GM12878 (cell line): Measurements from ENCODE around the gene LRRC2. TPM values are rescaled to one million over a fixed set of nuclear protein-coding genes. Genes with fewer than 3 reads are reported as not detected.

Experiments used
- ATAC-seq: fragments of 200-7000 bp; cut with Tn5 transposase; 3 replicates; pipeline ENCODE4 v1.9.1; 2020; ENCODE audit warnings: mild to moderate bottlenecking, moderate library complexity
- BruUV-seq: library from RNA; stranded (reverse); fragments of 400-500 nt; replicated peaks from 2 replicates; lab custom pipeline; 2021; lab: Mats Ljungman, UMichigan
- CTCF ChIA-PET: fragments of 300-600 bp; sonication (Branson Sonifier 250); formaldehyde crosslinking; extraction: SDS; loops from one replicate; lab custom pipeline; 2021; ENCODE audit warnings: inconsistent platforms; lab: Yijun Ruan, JAX
- POLR2A ChIA-PET: fragments of 350-600 bp; formaldehyde crosslinking; extraction: SDS; loops from one replicate; lab custom pipeline; 2021; ENCODE audit warnings: inconsistent platforms; lab: Charles Lee
- RAD21 ChIA-PET: fragments of 300-600 bp; sonication (Branson Sonifier 250); formaldehyde crosslinking; loops from one replicate; lab custom pipeline; 2023; ENCODE audit warnings: antibody characterized with exemption; ENCODE audit not compliant: unreplicated experiment; lab: Charles Lee
- SMC1A ChIA-PET: fragments of 300-600 bp; sonication (Branson Sonifier 250); formaldehyde crosslinking; loops from one replicate; lab custom pipeline; 2023; ENCODE audit not compliant: unreplicated experiment, uncharacterized antibody; lab: Charles Lee
- DNase-seq: peaks from one replicate; pipeline ENCODE4 v3.0.0-alpha.2; 2011; ENCODE audit warnings: low read depth, low spot score
- FAIRE-seq: peaks from 3 replicates; lab custom pipeline; 2011; peaks lifted over from hg19 to GRCh38; lab: Jason Lieb, UNC
- H2AFZ ChIP-seq: 2 replicates; pipeline ENCODE4 v1.6.0; 2011; ENCODE audit warnings: low read depth, low read length, control low read depth; ENCODE audit not compliant: control insufficient read depth
- H3K27ac ChIP-seq: 2 replicates; pipeline ENCODE4 v1.5.1; 2011; ENCODE audit warnings: control low read depth; ENCODE audit not compliant: control insufficient read depth, insufficient read depth
- H3K27me3 ChIP-seq, 2 experiments: replicated peaks in 1 of 2; 2 replicates each; pipeline versions ENCODE4 v1.6.0 to v1.6.1; 2011; ENCODE audit warnings: low read length in 1 of 2; ENCODE audit not compliant: control insufficient read depth in 2 of 2, insufficient read depth in 2 of 2
- H3K36me3 ChIP-seq, 2 experiments: 2 replicates each; pipeline ENCODE4 v1.5.1; 2011; ENCODE audit warnings: low read length in 1 of 2; ENCODE audit not compliant: control insufficient read depth in 2 of 2, insufficient read depth in 2 of 2
- H3K4me1 ChIP-seq: 2 replicates; pipeline ENCODE4 v1.6.1; 2011; ENCODE audit warnings: mild to moderate bottlenecking, low read length, moderate library complexity, mixed read lengths; ENCODE audit not compliant: control insufficient read depth, insufficient read depth
- H3K4me2 ChIP-seq: 2 replicates; pipeline ENCODE4 v1.6.0; 2011; ENCODE audit warnings: control low read depth; ENCODE audit not compliant: control insufficient read depth, insufficient read depth
- H3K4me3 ChIP-seq: fragments of 200-600 bp; sonication (generic); 2 replicates; pipeline ENCODE4 v1.5.1; 2016
- H3K79me2 ChIP-seq: 2 replicates; pipeline ENCODE4 v1.6.0; 2011; ENCODE audit warnings: low read length; ENCODE audit not compliant: control insufficient read depth, insufficient read depth
- H3K9ac ChIP-seq: 2 replicates; pipeline ENCODE4 v1.8.0; 2011; ENCODE audit warnings: low read length, control low read depth, mixed read lengths; ENCODE audit not compliant: control insufficient read depth, insufficient read depth
- H3K9me3 ChIP-seq: replicated peaks from 3 replicates; pipeline ENCODE4 v1.5.1; 2011; ENCODE audit warnings: mild to moderate bottlenecking, low read length; ENCODE audit not compliant: control insufficient read depth, insufficient read depth
- H4K20me1 ChIP-seq: 2 replicates; pipeline ENCODE4 v1.6.0; 2011; ENCODE audit not compliant: control insufficient read depth, insufficient read depth
- ASH2L ChIP-seq: fragments of 300-600, 200-600 bp; sonication (generic); IDR thresholded peaks from 2 replicates; pipeline ENCODE4 v1.6.1; 2017; ENCODE audit warnings: low read depth, mild to moderate bottlenecking, borderline replicate concordance
- CBX3 ChIP-seq: fragments of 200-600 bp; sonication (generic); IDR thresholded peaks from 2 replicates; pipeline ENCODE4 v1.6.1; 2016; ENCODE audit warnings: low read depth, borderline replicate concordance
- CREM ChIP-seq: IDR thresholded peaks from 2 replicates; pipeline ENCODE4 v1.6.1; 2014; ENCODE audit warnings: antibody characterized with exemption, low read depth
- RELB ChIP-seq: fragments of 450-650 bp; IDR thresholded peaks from 2 replicates; pipeline ENCODE4 v1.6.1; 2017; ENCODE audit warnings: low read depth, mild to moderate bottlenecking, moderate library complexity
- SIX5 ChIP-seq: IDR thresholded peaks from 2 replicates; pipeline ENCODE4 v1.6.1; 2011; ENCODE audit warnings: mild to moderate bottlenecking, low read depth, low read length, moderate library complexity; ENCODE audit not compliant: severe bottlenecking
- SPI1 ChIP-seq: IDR thresholded peaks from 2 replicates; pipeline ENCODE4 v1.6.1; 2011; ENCODE audit warnings: low read depth, mild to moderate bottlenecking, low read length, moderate library complexity, borderline replicate concordance; ENCODE audit not compliant: insufficient read depth
- SRF ChIP-seq, 2 experiments: IDR thresholded peaks; 2 replicates each; pipeline ENCODE4 v1.6.1; 2011; ENCODE audit warnings: low read depth in 2 of 2, low read length in 2 of 2, mild to moderate bottlenecking in 1 of 2, moderate library complexity in 1 of 2
- SUPT20H ChIP-seq: IDR thresholded peaks from 2 replicates; pipeline ENCODE4 v1.6.1; 2011; ENCODE audit warnings: low read depth, mild to moderate bottlenecking, low read length, moderate library complexity, borderline replicate concordance; ENCODE audit not compliant: control insufficient read depth
- TCF12 ChIP-seq: IDR thresholded peaks from 2 replicates; pipeline ENCODE4 v1.6.1; 2011; ENCODE audit warnings: low read depth, mild to moderate bottlenecking, low read length
- TCF3 ChIP-seq: IDR thresholded peaks from 2 replicates; pipeline ENCODE4 v1.6.1; 2012; ENCODE audit warnings: low read depth, mild to moderate bottlenecking, low read length, borderline replicate concordance; ENCODE audit not compliant: insufficient read depth
- ZBTB11 ChIP-seq: fragments of 450-650 bp; formaldehyde crosslinking; IDR thresholded peaks from 2 replicates; pipeline ENCODE4 v1.5.0; 2022; ENCODE audit warnings: mild to moderate bottlenecking, missing genetic modification characterization
- ZNF622 ChIP-seq: fragments of 450-650 bp; IDR thresholded peaks from 2 replicates; pipeline ENCODE4 v1.6.1; 2017; ENCODE audit warnings: mild to moderate bottlenecking, inconsistent platforms
- WGBS: methylation state at CpG from one replicate; pipeline ENCODE4 v1.1.6; 2016; ENCODE audit warnings: low lambda C conversion rate; ENCODE audit not compliant: insufficient replicate concordance, insufficient coverage; ENCODE audit errors: missing lambda C conversion rate; 5-methylcytosine and 5-hydroxymethylcytosine counted together
- in situ Hi-C: fragments of 300-500 bp; cut with MboI; formaldehyde crosslinking; loops from 9 replicates; pipeline ENCODE4 v1.14.3; 2018; ENCODE audit warnings: mixed read lengths
- intact Hi-C: fragments of 100-400 bp; cut with micrococcal nuclease; formaldehyde crosslinking; loops from one replicate; pipeline ENCODE4 v1.14.2; 2022; ENCODE audit not compliant: unreplicated experiment
- polyA plus RNA-seq, 11 experiments: library from polyadenylated mRNA; depleted of rRNA in 4 of 11; unstranded in 6 of 11; stranded (reverse) in 5 of 11; fragments of >200 nt; fragmentation: Nextera tagmentation in 4 of 11; fragmentation: Illumina TruSeq in 1 of 11; extraction: Ambion mirVana in 4 of 11; extraction: Trizol in 1 of 11; gene quantifications; 1 replicate in 1 of 11; 2 replicates in 10 of 11; pipeline versions ENCODE4 v1.2.1 to v1.2.3, GENCODE V29; 2011 to 2016; ENCODE audit warnings: inconsistent platforms in 2 of 11, missing spikeins in 2 of 11, low read depth in 1 of 11
- total RNA-seq, 4 experiments: library from RNA; depleted of rRNA in 3 of 4; stranded (reverse); fragments of >200 nt in 3 of 4; fragmentation: Illumina TruSeq in 1 of 4; extraction: Trizol in 1 of 4; gene quantifications; 2 replicates each; pipeline versions ENCODE4 v1.2.1 to v1.2.3, GENCODE V29; 2013 to 2021

Gene LRRC2
- total and polyA plus RNA-seq, 10 of the 15 experiments (the other 5 are each of a cell fraction or from before 2014, with no cell fraction given) = not detected

- no peak overlapping the region for H3K4me3 ChIP-seq
- WGBS = 41% methylated on average over 8 of the region's 8 CpGs
- no peaks in the 10 kb centered on the region for H3K4me1 ChIP-seq
- TF ChIP-seq SRF (IDR thresholded peaks at IDR 0.05; ENCODE audit: low read depth in 2 of 2, low read length in 2 of 2) (no peak), SPI1 (no peak), TCF12 (no peak), TCF3 (no peak), SUPT20H (no peak)
- ATAC-seq (no peak), DNase-seq (no peak), FAIRE-seq (no peak)
- POLR2A ChIA-PET = no interaction called here
- in situ Hi-C loops (no loop called here), intact Hi-C loops (no loop called here)
- no peaks in the 10 kb centered on the region for H3K36me3 ChIP-seq
- H3K79me2 ChIP-seq = no peaks in the 10 kb centered on the region
- SMC1A ChIA-PET = no interaction called here
- H3K9ac ChIP-seq = no peak overlapping the region
- BruUV-seq = no TSS peak
- RAD21 ChIA-PET = no interaction called here
- H3K27ac ChIP-seq = no peak overlapping the region
- H3K27me3 ChIP-seq = peaks cover 2 to 5% of the 10 kb centered on the region in 2 experiments; a peak in 1 of 4 replicates
- no peaks in the 10 kb centered on the region for H4K20me1 ChIP-seq
- H2AFZ ChIP-seq = no peak overlapping the region
- no peak overlapping the region for H3K4me2 ChIP-seq
- CTCF ChIA-PET = no interaction called here
- H3K9me3 ChIP-seq = no peaks in the 10 kb centered on the region
These were observed 29.8 kb upstream of the LRRC2 start for GRCh38 chr3:46595819-46596314.

- Histone ChIP-seq H3K4me1 (no peaks in the 10 kb centered on the region), H3K27me3 (peaks cover 2 to 5% of the 10 kb centered on the region in 2 experiments; a peak in 1 of 4 replicates), H2AFZ (no peak overlapping the region), H3K27ac (no peak overlapping the region), H4K20me1 (no peaks in the 10 kb centered on the region), H3K9me3 (no peaks in the 10 kb centered on the region), H3K36me3 (no peaks in the 10 kb centered on the region), H3K79me2 (no peaks in the 10 kb centered on the region), H3K4me2 (no peak overlapping the region), H3K9ac (no peak overlapping the region), H3K4me3 (no peak overlapping the region)
- in situ Hi-C loops (no loop called here), intact Hi-C loops (no loop called here)
- RAD21 ChIA-PET = no interaction called here
- ATAC-seq (no peak), DNase-seq (no peak), FAIRE-seq (no peak)
- BruUV-seq = no TSS peak
- CTCF ChIA-PET = interaction anchor here (1.4 kb wide), 1 partner anchor 35 kb away, joined by 3 read pairs; no protein-coding TSS in a partner anchor
- SMC1A ChIA-PET = no interaction called here
- POLR2A ChIA-PET = no interaction called here
- WGBS = 27% methylated on average over 4 of the region's 4 CpGs
- TF ChIP-seq SIX5 (no peak), ZNF622 (no peak), CREM (no peak), ZBTB11 (CRISPR knock-in tag) (no peak), RELB (no peak), CBX3 (no peak), ASH2L (no peak)
These were observed 28.6 kb upstream of the LRRC2 start for GRCh38 chr3:46594723-46595122.
